Measurements from ENCODE around the gene TRIM28. TPM values are rescaled to one million over a fixed set of nuclear protein-coding genes. Genes with fewer than 3 reads are reported as not detected.

TRIM28 gene
- total RNA-seq, 1 experiment from 2014 or later: 1,038 TPM

DNA sequence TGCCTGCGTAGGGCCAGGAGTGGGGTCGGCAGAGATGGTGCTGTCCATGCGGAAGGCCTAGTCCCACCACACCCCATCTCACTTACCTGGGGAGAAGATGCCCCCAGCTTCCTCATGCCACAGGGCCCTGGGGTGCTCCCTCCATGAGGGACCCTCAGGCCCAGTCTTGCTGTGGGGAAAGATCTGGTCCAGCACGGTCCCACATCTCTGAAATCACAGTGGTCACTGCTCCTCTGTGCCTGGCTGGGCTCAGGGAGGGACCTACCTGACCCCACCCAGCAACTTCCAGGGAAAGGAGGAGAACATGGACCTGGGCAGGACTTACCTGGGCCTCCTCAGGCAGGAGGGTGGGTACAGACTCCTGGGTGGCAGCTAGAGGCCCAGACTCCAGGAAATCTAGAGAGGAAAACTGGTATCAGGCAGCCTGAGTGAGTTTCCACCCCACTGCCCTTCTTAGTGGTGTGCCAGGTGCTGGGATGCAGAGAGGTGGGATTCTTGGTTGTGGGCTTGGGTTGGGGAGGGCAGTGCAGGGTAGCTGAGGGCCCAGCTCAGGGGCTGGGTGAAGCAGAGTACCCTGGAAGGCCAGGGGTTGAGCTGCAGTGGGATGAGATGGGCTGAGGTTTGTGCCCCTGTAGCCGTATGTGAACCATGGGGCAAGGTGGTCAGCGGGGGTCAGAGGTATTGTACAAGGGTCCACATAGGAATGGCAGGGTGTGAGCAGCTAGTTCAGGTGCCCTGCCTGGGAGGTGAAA, 25.5 kb downstream of the TRIM28 start:
- H3K4me1 ChIP-seq (ENCODE audit: insufficient read depth, low read length, poor library complexity, severe bottlenecking): peaks cover 10% of the 10 kb centered on the region
- H3K9me3 ChIP-seq (ENCODE audit: low read depth, low read length, poor library complexity, severe bottlenecking): no peaks in the 10 kb centered on the region
- no peak for DNase-seq (ENCODE audit: low spot score)
- ChIA-PET POLR2A (ENCODE audit: low non-redundant PET) (no interaction called here), CTCF (no interaction called here)
- H3K27me3 ChIP-seq (replicated peaks; ENCODE audit: insufficient read depth, low read depth, low read length, poor library complexity): no peaks in the 10 kb centered on the region
- H3K4me3 ChIP-seq (ENCODE audit: low read depth, low read length, poor library complexity, severe bottlenecking): no peak overlapping the region
- BruUV-seq (replicated peaks): no TSS peak
- no peak overlapping the region for H3K27ac ChIP-seq (ENCODE audit: low read depth, low read length, poor library complexity, severe bottlenecking)
- peaks cover 2% of the 10 kb centered on the region for H3K36me3 ChIP-seq (ENCODE audit: insufficient read depth, low read length, poor library complexity, severe bottlenecking)
- intact Hi-C loops (cut with micrococcal nuclease; ENCODE audit: unreplicated experiment): no loop called here
- no peak for TF ChIP-seq EZH2 (IDR thresholded peaks at IDR 0.05; ENCODE audit: borderline replicate concordance, low read depth, low read length, poor library complexity, severe bottlenecking)
- TF ChIP-seq, protein P1, sequence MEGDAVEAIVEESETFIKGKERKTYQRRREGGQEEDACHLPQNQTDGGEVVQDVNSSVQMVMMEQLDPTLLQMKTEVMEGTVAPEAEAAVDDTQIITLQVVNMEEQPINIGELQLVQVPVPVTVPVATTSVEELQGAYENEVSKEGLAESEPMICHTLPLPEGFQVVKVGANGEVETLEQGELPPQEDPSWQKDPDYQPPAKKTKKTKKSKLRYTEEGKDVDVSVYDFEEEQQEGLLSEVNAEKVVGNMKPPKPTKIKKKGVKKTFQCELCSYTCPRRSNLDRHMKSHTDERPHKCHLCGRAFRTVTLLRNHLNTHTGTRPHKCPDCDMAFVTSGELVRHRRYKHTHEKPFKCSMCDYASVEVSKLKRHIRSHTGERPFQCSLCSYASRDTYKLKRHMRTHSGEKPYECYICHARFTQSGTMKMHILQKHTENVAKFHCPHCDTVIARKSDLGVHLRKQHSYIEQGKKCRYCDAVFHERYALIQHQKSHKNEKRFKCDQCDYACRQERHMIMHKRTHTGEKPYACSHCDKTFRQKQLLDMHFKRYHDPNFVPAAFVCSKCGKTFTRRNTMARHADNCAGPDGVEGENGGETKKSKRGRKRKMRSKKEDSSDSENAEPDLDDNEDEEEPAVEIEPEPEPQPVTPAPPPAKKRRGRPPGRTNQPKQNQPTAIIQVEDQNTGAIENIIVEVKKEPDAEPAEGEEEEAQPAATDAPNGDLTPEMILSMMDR (conservative IDR thresholded peaks at IDR 0.05; ENCODE audit: low read depth, low read length): no peak

DNA sequence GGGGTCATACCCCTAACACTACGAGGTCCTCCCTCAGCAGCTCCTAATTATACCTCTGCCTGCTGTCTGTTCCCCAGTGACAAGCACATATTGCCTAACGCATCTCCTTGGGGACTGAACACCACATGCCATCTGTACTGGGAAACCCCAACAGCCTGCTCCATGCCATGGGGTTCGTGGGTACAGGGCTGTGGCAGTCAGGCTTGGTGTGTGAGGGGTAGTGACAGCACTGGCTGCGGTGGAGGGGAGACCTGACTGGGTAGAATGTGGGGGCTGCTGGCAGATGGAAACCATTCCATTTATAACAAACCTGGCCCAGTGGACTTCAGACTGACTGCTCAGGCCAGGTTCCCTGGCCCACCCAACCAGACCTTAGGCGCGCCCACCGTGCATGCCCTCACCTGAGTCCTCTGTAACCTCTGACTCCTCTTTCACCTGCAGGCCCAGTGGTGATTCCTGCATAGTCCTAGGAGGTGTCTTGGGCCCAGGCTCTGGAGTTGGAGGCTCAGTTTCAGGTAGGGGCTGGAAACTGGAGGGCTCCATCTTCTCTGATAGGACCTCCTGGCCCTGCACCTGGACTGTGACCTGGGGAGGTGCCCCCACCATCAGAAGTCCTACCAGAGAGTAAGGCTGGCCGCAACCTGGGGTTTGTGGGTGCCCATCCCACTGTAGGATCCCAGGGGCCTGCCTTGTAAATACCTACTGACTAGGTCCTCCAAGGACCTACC, 26.2 kb downstream of the TRIM28 start:
- TF ChIP-seq EZH2 (IDR thresholded peaks at IDR 0.05; ENCODE audit: borderline replicate concordance, low read depth, low read length, poor library complexity, severe bottlenecking): no peak
- TF ChIP-seq, protein P1 (conservative IDR thresholded peaks at IDR 0.05; ENCODE audit: low read depth, low read length): no peak
- H3K27ac ChIP-seq (ENCODE audit: low read depth, low read length, poor library complexity, severe bottlenecking): no peak overlapping the region
- no peaks in the 10 kb centered on the region for H3K9me3 ChIP-seq (ENCODE audit: low read depth, low read length, poor library complexity, severe bottlenecking)
- BruUV-seq (replicated peaks): no TSS peak
- intact Hi-C loops (cut with micrococcal nuclease; ENCODE audit: unreplicated experiment): no loop called here
- H3K4me1 ChIP-seq (ENCODE audit: insufficient read depth, low read length, poor library complexity, severe bottlenecking): peaks cover 10% of the 10 kb centered on the region
- peaks cover 2% of the 10 kb centered on the region for H3K36me3 ChIP-seq (ENCODE audit: insufficient read depth, low read length, poor library complexity, severe bottlenecking)
- no peaks in the 10 kb centered on the region for H3K27me3 ChIP-seq (replicated peaks; ENCODE audit: insufficient read depth, low read depth, low read length, poor library complexity)
- H3K4me3 ChIP-seq (ENCODE audit: low read depth, low read length, poor library complexity, severe bottlenecking): no peak overlapping the region
- ChIA-PET POLR2A (ENCODE audit: low non-redundant PET) (no interaction called here), CTCF (no interaction called here)
- DNase-seq (ENCODE audit: low spot score): no peak

DNA sequence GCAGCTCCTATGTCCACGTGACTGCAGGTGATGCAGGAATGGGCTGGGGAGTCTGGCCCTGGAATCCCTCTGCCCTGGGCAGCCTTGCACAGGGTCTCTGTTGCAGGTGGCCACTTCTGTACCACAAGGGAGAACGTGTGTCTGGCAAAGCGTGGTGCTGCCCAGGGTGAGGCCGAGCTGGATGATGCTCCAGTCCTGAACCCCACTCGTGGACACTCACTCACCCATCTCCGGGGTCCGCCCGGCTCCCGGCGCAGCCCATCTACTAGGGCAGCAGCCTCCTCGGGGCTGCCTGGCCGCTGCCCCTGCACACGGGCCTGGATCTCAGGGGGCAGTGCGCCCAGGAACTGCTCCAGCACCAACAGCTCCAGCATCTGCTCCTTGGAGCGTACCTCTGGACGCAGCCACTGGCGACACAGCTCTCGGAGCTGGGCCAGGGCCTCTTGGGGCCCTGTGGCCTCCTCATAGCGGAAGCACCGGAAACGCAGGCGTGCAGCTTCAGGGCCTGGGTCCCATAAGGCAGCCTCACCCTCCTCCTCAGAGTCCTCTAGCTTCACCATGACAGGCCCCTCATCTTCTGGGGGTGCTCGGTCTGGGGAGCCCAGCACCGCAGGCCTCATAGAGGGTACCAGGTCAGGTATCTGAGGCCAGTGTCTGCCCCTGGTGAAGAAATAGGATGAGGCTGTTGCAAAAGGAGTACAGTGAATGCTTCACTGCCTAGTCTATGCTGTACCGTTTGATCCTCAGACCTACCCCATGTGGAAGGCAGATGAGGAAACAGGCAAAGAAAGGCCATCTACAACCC, 27.1 kb downstream of the TRIM28 start:
- CTCF ChIA-PET: no interaction called here
- BruUV-seq (replicated peaks): no TSS peak
- TF ChIP-seq, protein P1 (conservative IDR thresholded peaks at IDR 0.05; ENCODE audit: low read depth, low read length): no peak
- no peak for TF ChIP-seq EZH2 (IDR thresholded peaks at IDR 0.05; ENCODE audit: borderline replicate concordance, low read depth, low read length, poor library complexity, severe bottlenecking)

More for the DNA sequence above, 27.1 kb downstream of the TRIM28 start:
- Histone ChIP-seq H3K27ac (ENCODE audit: low read depth, low read length, poor library complexity, severe bottlenecking) (no peak overlapping the region), H3K4me1 (ENCODE audit: insufficient read depth, low read length, poor library complexity, severe bottlenecking) (peaks cover 10% of the 10 kb centered on the region), H3K4me3 (ENCODE audit: low read depth, low read length, poor library complexity, severe bottlenecking) (no peak overlapping the region), H3K36me3 (ENCODE audit: insufficient read depth, low read length, poor library complexity, severe bottlenecking) (peaks cover 2% of the 10 kb centered on the region), H3K27me3 (replicated peaks; ENCODE audit: insufficient read depth, low read depth, low read length, poor library complexity) (no peaks in the 10 kb centered on the region), H3K9me3 (ENCODE audit: low read depth, low read length, poor library complexity, severe bottlenecking) (no peaks in the 10 kb centered on the region)
- no peak for DNase-seq (ENCODE audit: low spot score)
- POLR2A ChIA-PET (ENCODE audit: low non-redundant PET): no interaction called here
- intact Hi-C loops (cut with micrococcal nuclease; ENCODE audit: unreplicated experiment): no loop called here
